Smooth muscle cell (in vitro differentiated cells): ENCODE data around the gene AKAP10. TPM values are rescaled to one million over a fixed set of nuclear protein-coding genes. Genes with fewer than 3 reads are reported as not detected.

Experiments
- DNase-seq: peaks from one replicate; lab custom pipeline; 2025; ENCODE audit not compliant: unreplicated experiment; lab: John Stamatoyannopoulos, UW
- H2AFZ ChIP-seq: fragments of 200-600 bp; sonication (generic); 2 replicates; pipeline ENCODE4 v1.6.0; 2016; ENCODE audit warnings: antibody characterized with exemption, low read depth, mild to moderate bottlenecking
- H3F3A ChIP-seq: fragments of 200-600 bp; sonication (generic); 2 replicates; pipeline ENCODE4 v1.6.0; 2017; ENCODE audit warnings: antibody characterized with exemption, low read depth
- H3K27ac ChIP-seq: fragments of 200-600 bp; sonication (generic); 2 replicates; pipeline ENCODE4 v1.5.1; 2016; ENCODE audit warnings: low read depth, mild to moderate bottlenecking
- H3K27me3 ChIP-seq: fragments of 200-600 bp; sonication (generic); 2 replicates; pipeline ENCODE4 v1.6.1; 2016; ENCODE audit warnings: low read depth, mild to moderate bottlenecking
- H3K36me3 ChIP-seq: fragments of 200-600 bp; sonication (generic); 2 replicates; pipeline ENCODE4 v1.5.1; 2016; ENCODE audit warnings: low read depth
- H3K4me1 ChIP-seq: fragments of 200-600 bp; sonication (generic); 2 replicates; pipeline ENCODE4 v1.5.1; 2016; ENCODE audit warnings: low read depth
- H3K4me2 ChIP-seq: fragments of 200-600 bp; sonication (generic); 2 replicates; pipeline ENCODE4 v1.6.0; 2016; ENCODE audit warnings: mild to moderate bottlenecking
- H3K4me3 ChIP-seq: fragments of 200-600 bp; sonication (generic); 2 replicates; pipeline ENCODE4 v1.5.1; 2016; ENCODE audit warnings: mild to moderate bottlenecking
- H3K79me2 ChIP-seq: fragments of 200-600 bp; sonication (generic); 2 replicates; pipeline ENCODE4 v1.6.0; 2016; ENCODE audit warnings: low read depth, mild to moderate bottlenecking
- H3K9ac ChIP-seq: fragments of 200-600 bp; sonication (generic); 2 replicates; pipeline ENCODE4 v1.6.0; 2016; ENCODE audit warnings: low read depth
- H3K9me3 ChIP-seq: fragments of 200-600 bp; sonication (generic); replicated peaks from 2 replicates; pipeline ENCODE4 v1.5.1; 2016; ENCODE audit warnings: low read depth
- H4K20me1 ChIP-seq: fragments of 200-600 bp; sonication (generic); 2 replicates; pipeline ENCODE4 v1.6.0; 2016; ENCODE audit warnings: low read depth
- CTCF ChIP-seq: fragments of 200-600 bp; sonication (generic); IDR thresholded peaks from 2 replicates; pipeline ENCODE4 v1.5.1; 2017; ENCODE audit warnings: borderline replicate concordance, mild to moderate bottlenecking, antibody characterized with exemption; ENCODE audit not compliant: insufficient read depth, poor library complexity, severe bottlenecking
- WGBS: methylation state at CpG from one replicate; pipeline ENCODE4 v1.1.7; 2016; ENCODE audit warnings: low lambda C conversion rate; 5-methylcytosine and 5-hydroxymethylcytosine counted together
- polyA plus RNA-seq: library from polyadenylated mRNA; unstranded; fragments of >200 nt; fragmentation: Nextera tagmentation; extraction: Ambion mirVana; gene quantifications from 2 replicates; pipeline ENCODE4 v1.2.1, GENCODE V29; 2016
- total RNA-seq: library from RNA; depleted of rRNA; stranded (reverse); fragments of >200 nt; gene quantifications from 2 replicates; pipeline ENCODE4 v1.2.3, GENCODE V29; 2014

Gene AKAP10
- total and polyA plus RNA-seq, 2 experiments from 2014 or later: 23.7 to 28.4 TPM

GRCh38 chr17:20009302-20010098, 31.9 kb upstream of the AKAP10 start, which contains the start of gene SPECC1:
TSS of gene SPECC1 (plus strand) at chr17:20009359. CDS start at chr17:20096652, 87,293 bp downstream.
- TF ChIP-seq CTCF: peak; percentile 96
- Histone ChIP-seq H3K4me1 (peaks cover 6% of the 10 kb centered on the region), H3K9ac (peak within 1 kb of the TSS; percentile 11), H3K4me3 (peak within 1 kb of the TSS; percentile 60), H3K27ac (no peak within 1 kb of the TSS), H3K4me2 (peak within 1 kb of the TSS; percentile 85), H4K20me1 (no peaks in the 10 kb centered on the region), H3F3A (no peaks in the 10 kb centered on the region), H2AFZ (peak within 1 kb of the TSS; percentile 94), H3K36me3 (no peaks in the 10 kb centered on the region), H3K27me3 (peaks cover 71% of the 10 kb centered on the region), H3K79me2 (no peaks in the 10 kb centered on the region), H3K9me3 (no peaks in the 10 kb centered on the region)
- no peak for DNase-seq
- 2% methylated on average over 72 of the region's 96 CpGs for WGBS

- TF ChIP-seq CTCF: no peak
- Histone ChIP-seq H3K4me2 (peak overlapping the region; percentile 85), H3F3A (no peaks in the 10 kb centered on the region), H3K9ac (peak overlapping the region; percentile 11), H3K9me3 (no peaks in the 10 kb centered on the region), H2AFZ (peak overlapping the region; percentile 94), H3K27me3 (peaks cover 69% of the 10 kb centered on the region), H3K36me3 (no peaks in the 10 kb centered on the region), H3K4me3 (peak overlapping the region; percentile 60), H3K4me1 (peaks cover 6% of the 10 kb centered on the region), H3K79me2 (no peaks in the 10 kb centered on the region), H3K27ac (no peak overlapping the region), H4K20me1 (no peaks in the 10 kb centered on the region)
- 0% methylated on average over 7 of the region's 18 CpGs for WGBS
- peak; percentile 57 for DNase-seq
These were observed 31.3 kb upstream of the AKAP10 start for GRCh38 chr17:20009052-20009301.

GRCh38 chr17:20008242-20009051, 30.8 kb upstream of the AKAP10 start:
- DNase-seq: no peak
- Histone ChIP-seq H3K4me1 (peaks cover 6% of the 10 kb centered on the region), H2AFZ (peak overlapping the region; percentile 94), H3K79me2 (no peaks in the 10 kb centered on the region), H3F3A (no peaks in the 10 kb centered on the region), H4K20me1 (no peaks in the 10 kb centered on the region), H3K9ac (peak overlapping the region; percentile 11), H3K4me3 (peak overlapping the region; percentile 60), H3K27me3 (peaks cover 68% of the 10 kb centered on the region), H3K9me3 (no peaks in the 10 kb centered on the region), H3K27ac (no peak overlapping the region), H3K4me2 (peak overlapping the region; percentile 85), H3K36me3 (no peaks in the 10 kb centered on the region)
- no peak for TF ChIP-seq CTCF
- WGBS: 35% methylated on average over 34 of the region's 35 CpGs
